RPMI7951 (cell line): ENCODE results near the gene UGT2B10. TPM values are rescaled to one million over a fixed set of nuclear protein-coding genes. Genes with fewer than 3 reads are reported as not detected.

Source experiments
- DNase-seq: peaks from one replicate; pipeline ENCODE4 v3.0.0-alpha.2; 2012; ENCODE audit warnings: low read depth
- total RNA-seq: library from RNA; depleted of rRNA; stranded (reverse); fragments of >200 nt; shearing (Covaris generic); gene quantifications from 2 replicates; pipeline ENCODE4 v1.2.3, GENCODE V29; 2014; rRNA removed

The UGT2B10 gene
- total RNA-seq, 1 experiment from 2014 or later = not detected

DNA sequence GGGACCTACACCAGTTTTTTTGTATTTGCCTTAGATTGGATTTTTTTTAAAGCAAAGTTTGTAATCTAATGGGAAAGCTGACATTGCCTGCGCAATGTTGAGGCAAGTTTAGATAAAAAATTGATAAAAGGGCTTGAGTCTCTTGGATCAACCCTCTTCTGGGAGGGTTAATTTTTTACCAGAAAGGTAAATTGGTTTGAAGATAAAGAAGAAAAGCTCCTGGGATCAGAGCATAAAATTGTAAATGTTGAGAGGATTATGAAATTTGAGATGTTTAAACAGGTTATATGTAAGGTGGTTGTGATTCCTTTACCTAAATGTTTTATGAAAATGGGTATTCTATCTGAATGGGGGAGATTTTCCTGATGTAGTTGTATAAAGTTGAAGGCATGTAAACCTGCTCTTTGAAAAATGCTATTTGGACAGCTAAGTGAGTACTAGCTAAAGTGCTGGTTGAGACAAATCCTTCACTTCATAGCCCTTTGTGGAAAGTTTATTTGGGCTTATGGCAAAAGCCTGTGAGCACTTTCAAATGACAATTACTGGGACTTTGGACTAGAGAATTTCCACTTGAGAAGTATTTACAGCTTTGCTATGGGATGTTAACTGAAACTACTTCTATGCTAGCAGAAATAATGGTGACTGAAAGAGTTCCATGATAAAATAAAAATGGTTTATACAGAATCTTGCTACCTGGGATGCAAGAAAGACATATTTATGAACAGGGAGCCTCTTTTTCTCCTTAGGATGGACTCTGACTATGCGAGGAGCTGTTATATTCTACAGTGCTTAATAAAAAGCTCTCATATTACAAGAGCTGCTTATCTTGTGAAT, 56.2 kb downstream of the UGT2B10 start:
- DNase-seq = no peak

- DNase-seq = no peak
Measured at GRCh38 chr4:68872643-68873502, 57.1 kb downstream of the UGT2B10 start.

- no peak for DNase-seq
Measured at GRCh38 chr4:68874507-68874906, 58.7 kb downstream of the UGT2B10 start.

GRCh38 chr4:68877555-68877954, 61.8 kb downstream of the UGT2B10 start:
- no peak for DNase-seq

DNA sequence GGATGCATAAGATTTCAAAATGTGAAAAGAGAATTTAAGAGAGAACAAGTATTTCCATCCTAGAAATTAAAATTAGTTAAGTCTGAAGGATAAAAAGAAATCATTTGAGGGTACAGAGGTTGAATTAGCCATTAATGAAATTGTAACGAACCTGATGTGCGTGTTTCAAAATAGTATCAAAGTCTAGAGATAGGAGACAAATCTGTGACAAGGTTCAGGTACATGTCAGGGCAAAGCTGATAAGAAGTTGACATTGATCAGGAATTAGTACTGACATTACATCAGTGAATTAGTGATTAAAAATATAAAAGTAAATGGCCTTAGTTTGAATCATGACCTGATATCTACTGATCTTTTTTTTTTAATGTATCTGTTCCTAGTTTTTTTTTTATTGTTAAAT, 62.3 kb downstream of the UGT2B10 start:
- DNase-seq = no peak

Other genes with a start within 250 kb of the UGT2B10 start
- not detected in 2 replicates for gene UGT2B17, start 239.7 kb upstream of the UGT2B10 start, total RNA-seq
- gene UGT2B15, start 145.3 kb upstream of the UGT2B10 start, total RNA-seq = not detected in 2 replicates
- not detected in 2 replicates for gene UGT2A3, start 135.8 kb downstream of the UGT2B10 start, total RNA-seq